ENCODE measurements around the gene TRPM7.
"Not testable (repeated sequence)": the region's sequence is repeated elsewhere in the genome, so short reads cannot be mapped to it uniquely, and the experiment has no call there.

Gene TRPM7

GRCh38 chr15:50665938-50666337, 20.7 kb downstream of the TRPM7 start:
- Histone ChIP-seq H3K36me3 (ENCODE audit: control insufficient read depth in 1 of 2, insufficient read depth in 2 of 2, low read length in 2 of 2) (peaks cover 4 to 17% of the 10 kb centered on the region in 2 donors), H3K27ac (ENCODE audit: low read length) (no peak overlapping the region), H3K4me1 (ENCODE audit: control insufficient read depth in 1 of 2, insufficient read depth in 2 of 2, low read length in 2 of 2) (no peaks in the 10 kb centered on the region), H3K27me3 (ENCODE audit: low read depth, low read length) (no peaks in the 10 kb centered on the region), H3K4me3 (ENCODE audit: low read depth in 1 of 2, low read length in 2 of 2) (no peak overlapping the region), H3K9me3 (ENCODE audit: control insufficient read depth in 1 of 2, low read length in 2 of 2) (no peaks in the 10 kb centered on the region)

- no peaks in the 10 kb centered on the region for H3K9me3 ChIP-seq (ENCODE audit: control insufficient read depth in 1 of 2, low read length in 2 of 2)
- H3K4me3 ChIP-seq (ENCODE audit: low read depth in 1 of 2, low read length in 2 of 2) = no peak overlapping the region
- H3K4me1 ChIP-seq (ENCODE audit: control insufficient read depth in 1 of 2, insufficient read depth in 2 of 2, low read length in 2 of 2) = no peaks in the 10 kb centered on the region
- H3K27ac ChIP-seq (ENCODE audit: low read length) = no peak overlapping the region
- no peaks in the 10 kb centered on the region for H3K27me3 ChIP-seq (ENCODE audit: low read depth, low read length)
- H3K36me3 ChIP-seq (ENCODE audit: control insufficient read depth in 1 of 2, insufficient read depth in 2 of 2, low read length in 2 of 2) = peaks cover 12 to 30% of the 10 kb centered on the region in 2 donors
Measured at GRCh38 chr15:50655555-50655954, 31.0 kb downstream of the TRPM7 start.

DNA sequence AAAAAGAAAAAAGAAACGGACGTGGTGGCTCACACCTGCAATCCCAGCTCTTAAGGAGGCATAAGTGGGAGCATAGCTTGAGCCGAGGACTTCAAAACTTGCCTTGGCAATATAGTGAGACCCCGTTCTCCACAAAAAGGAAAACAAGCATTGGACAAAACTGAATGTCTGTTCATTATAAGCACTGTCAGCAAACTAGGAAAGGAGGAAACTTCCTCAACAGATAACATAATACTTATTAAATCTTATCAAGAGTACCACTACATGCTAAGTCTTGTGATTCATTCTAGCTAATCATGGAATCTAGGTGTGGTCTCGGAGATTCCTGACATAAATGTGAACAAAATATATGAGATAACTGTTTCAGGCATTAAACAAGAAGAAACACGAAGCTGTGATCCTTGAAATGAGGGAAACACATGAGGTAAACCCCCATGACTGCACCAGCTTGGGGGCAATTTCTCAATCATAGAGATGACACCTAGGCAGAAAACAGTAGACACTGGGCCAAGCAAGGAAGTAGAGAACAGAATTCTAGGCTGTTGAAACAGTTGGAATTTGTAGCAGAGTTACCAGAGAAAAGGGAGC, 33.3 kb downstream of the TRPM7 start:
- Histone ChIP-seq H3K36me3 (ENCODE audit: control insufficient read depth in 1 of 2, insufficient read depth in 2 of 2, low read length in 2 of 2) (peaks cover 23 to 41% of the 10 kb centered on the region in 2 donors), H3K4me1 (ENCODE audit: control insufficient read depth in 1 of 2, insufficient read depth in 2 of 2, low read length in 2 of 2) (no peaks in the 10 kb centered on the region), H3K9me3 (ENCODE audit: control insufficient read depth in 1 of 2, low read length in 2 of 2) (no peaks in the 10 kb centered on the region), H3K27ac (ENCODE audit: low read length) (no peak overlapping the region), H3K27me3 (ENCODE audit: low read depth, low read length) (no peaks in the 10 kb centered on the region), H3K4me3 (ENCODE audit: low read depth in 1 of 2, low read length in 2 of 2) (no peak overlapping the region)

- H3K4me1 ChIP-seq (ENCODE audit: control insufficient read depth in 1 of 2, insufficient read depth in 2 of 2, low read length in 2 of 2) = no peaks in the 10 kb centered on the region
- peaks cover 24 to 44% of the 10 kb centered on the region in 2 donors for H3K36me3 ChIP-seq (ENCODE audit: control insufficient read depth in 1 of 2, insufficient read depth in 2 of 2, low read length in 2 of 2)
- no peak overlapping the region for H3K27ac ChIP-seq (ENCODE audit: low read length)
- no peaks in the 10 kb centered on the region for H3K9me3 ChIP-seq (ENCODE audit: control insufficient read depth in 1 of 2, low read length in 2 of 2)
- H3K27me3 ChIP-seq (ENCODE audit: low read depth, low read length) = no peaks in the 10 kb centered on the region
- H3K4me3 ChIP-seq (ENCODE audit: low read depth in 1 of 2, low read length in 2 of 2) = no peak overlapping the region
Measured at GRCh38 chr15:50652671-50653070, 33.9 kb downstream of the TRPM7 start.

DNA sequence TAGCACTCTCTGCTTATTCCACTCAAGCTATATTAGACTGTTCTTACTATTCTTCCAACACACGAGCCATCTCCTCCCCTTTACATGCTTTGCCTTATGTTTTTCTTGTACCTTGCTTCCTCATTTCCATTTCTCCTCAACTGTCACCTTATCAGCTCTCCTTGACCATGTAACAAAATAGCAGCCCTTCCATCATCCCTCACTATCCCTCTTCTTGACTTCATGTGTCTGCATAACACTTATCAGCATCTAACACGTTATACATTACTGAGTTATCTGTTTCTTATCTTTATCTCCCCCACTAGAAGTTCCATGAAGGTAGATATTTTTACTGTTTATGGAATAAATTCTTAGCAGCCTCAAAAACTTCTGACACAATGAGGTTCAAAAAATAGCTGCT, 45.3 kb downstream of the TRPM7 start:
- Histone ChIP-seq H3K27me3 (ENCODE audit: low read depth, low read length) (no peaks in the 10 kb centered on the region), H3K9me3 (ENCODE audit: control insufficient read depth in 1 of 2, low read length in 2 of 2) (no peaks in the 10 kb centered on the region)

GRCh38 chr15:50636146-50636545, 50.5 kb downstream of the TRPM7 start:
- no peaks in the 10 kb centered on the region for H3K9me3 ChIP-seq (ENCODE audit: control insufficient read depth in 1 of 2, low read length in 2 of 2)
- no peaks in the 10 kb centered on the region for H3K27me3 ChIP-seq (ENCODE audit: low read depth, low read length)

More for the DNA sequence above, 45.3 kb downstream of the TRPM7 start:
- no peaks in the 10 kb centered on the region for H3K4me1 ChIP-seq (ENCODE audit: control insufficient read depth in 1 of 2, insufficient read depth in 2 of 2, low read length in 2 of 2)
- no peak overlapping the region for H3K4me3 ChIP-seq (ENCODE audit: low read depth in 1 of 2, low read length in 2 of 2)
- no peak overlapping the region for H3K27ac ChIP-seq (ENCODE audit: low read length)
- H3K36me3 ChIP-seq (ENCODE audit: control insufficient read depth in 1 of 2, insufficient read depth in 2 of 2, low read length in 2 of 2) = peaks cover 14 to 30% of the 10 kb centered on the region in 2 donors

GRCh38 chr15:50633653-50634052, 52.9 kb downstream of the TRPM7 start:
- H3K36me3 ChIP-seq (ENCODE audit: control insufficient read depth in 1 of 2, insufficient read depth in 2 of 2, low read length in 2 of 2) = peaks cover 18 to 60% of the 10 kb centered on the region in 2 donors
- H3K4me3 ChIP-seq (ENCODE audit: low read depth in 1 of 2, low read length in 2 of 2) = no peak overlapping the region
- no peaks in the 10 kb centered on the region for H3K4me1 ChIP-seq (ENCODE audit: control insufficient read depth in 1 of 2, insufficient read depth in 2 of 2, low read length in 2 of 2)

More at GRCh38 chr15:50636146-50636545, 50.5 kb downstream of the TRPM7 start:
- H3K4me1 ChIP-seq (ENCODE audit: control insufficient read depth in 1 of 2, insufficient read depth in 2 of 2, low read length in 2 of 2) = no peaks in the 10 kb centered on the region
- no peak overlapping the region for H3K27ac ChIP-seq (ENCODE audit: low read length)
- H3K36me3 ChIP-seq (ENCODE audit: control insufficient read depth in 1 of 2, insufficient read depth in 2 of 2, low read length in 2 of 2) = peaks cover 7 to 53% of the 10 kb centered on the region in 2 donors
- H3K4me3 ChIP-seq (ENCODE audit: low read depth in 1 of 2, low read length in 2 of 2) = no peak overlapping the region

DNA sequence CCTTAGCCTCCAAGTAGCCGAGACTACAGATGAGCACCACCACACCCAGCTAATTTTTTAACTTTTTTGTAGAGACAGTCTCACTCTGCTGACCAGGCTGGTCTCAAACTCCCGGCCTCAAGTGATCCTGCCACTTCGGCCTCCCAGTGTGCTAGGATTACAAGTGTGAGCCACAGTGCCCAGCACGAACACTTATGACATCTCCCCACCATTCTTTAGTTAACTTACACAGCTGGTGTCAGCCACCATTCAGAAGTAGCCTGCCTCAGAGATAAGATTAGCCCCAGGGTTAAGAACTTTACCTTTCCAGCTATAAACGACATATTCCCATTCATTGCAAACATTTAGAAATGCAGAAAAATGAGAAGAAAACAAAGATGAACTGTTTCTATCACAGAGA, 58.2 kb downstream of the TRPM7 start:
- H3K27ac ChIP-seq (ENCODE audit: low read length) = no peak overlapping the region
- H3K36me3 ChIP-seq (ENCODE audit: control insufficient read depth in 1 of 2, insufficient read depth in 2 of 2, low read length in 2 of 2) = peaks cover 22 to 34% of the 10 kb centered on the region in 2 donors
- H3K9me3 ChIP-seq (ENCODE audit: control insufficient read depth in 1 of 2, low read length in 2 of 2) = no peaks in the 10 kb centered on the region
- no peak overlapping the region for H3K4me3 ChIP-seq (ENCODE audit: low read depth in 1 of 2, low read length in 2 of 2)
- H3K4me1 ChIP-seq (ENCODE audit: control insufficient read depth in 1 of 2, insufficient read depth in 2 of 2, low read length in 2 of 2) = no peaks in the 10 kb centered on the region
- no peaks in the 10 kb centered on the region for H3K27me3 ChIP-seq (ENCODE audit: low read depth, low read length)

More at GRCh38 chr15:50633653-50634052, 52.9 kb downstream of the TRPM7 start:
- Histone ChIP-seq H3K9me3 (ENCODE audit: control insufficient read depth in 1 of 2, low read length in 2 of 2) (no peaks in the 10 kb centered on the region), H3K27ac (ENCODE audit: low read length) (no peak overlapping the region), H3K27me3 (ENCODE audit: low read depth, low read length) (no peaks in the 10 kb centered on the region)

DNA sequence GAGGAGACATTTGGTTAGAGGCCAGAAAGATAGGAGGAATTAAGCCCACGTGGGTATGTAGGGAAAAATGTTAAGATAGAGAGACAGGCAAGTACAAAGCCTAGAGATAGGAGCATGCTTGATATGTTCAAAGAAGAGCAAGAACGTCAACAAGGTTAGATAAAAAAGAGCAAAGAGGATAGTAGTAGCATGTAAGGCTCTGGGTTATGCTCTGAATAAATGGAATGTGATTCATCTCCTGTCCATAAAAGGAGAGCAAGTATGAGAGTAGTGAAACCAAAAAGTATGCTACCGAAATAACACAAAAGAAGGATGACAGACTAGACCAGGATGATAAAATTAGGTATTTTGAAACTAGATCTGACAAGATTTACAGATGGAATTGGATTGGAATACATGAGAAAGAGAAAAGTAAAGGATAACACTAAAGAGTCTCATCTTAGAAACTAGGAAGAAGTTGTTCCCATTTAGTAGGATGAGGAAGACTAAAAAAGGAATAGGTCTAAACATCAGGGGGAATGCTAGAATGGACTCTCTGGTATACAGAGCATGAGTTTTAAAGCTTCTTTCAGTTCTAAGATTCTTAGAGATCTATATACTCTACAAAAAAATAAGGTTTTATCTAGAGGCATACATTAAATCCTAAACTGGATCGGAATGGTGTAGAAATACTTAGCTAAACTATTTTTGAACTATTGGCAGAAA, 59.1 kb downstream of the TRPM7 start:
- H3K9me3 ChIP-seq (ENCODE audit: control insufficient read depth in 1 of 2, low read length in 2 of 2) = no peaks in the 10 kb centered on the region
- H3K27me3 ChIP-seq (ENCODE audit: low read depth, low read length) = no peaks in the 10 kb centered on the region
- H3K27ac ChIP-seq (ENCODE audit: low read length) = no peak overlapping the region
- peaks cover 18 to 28% of the 10 kb centered on the region in 2 donors for H3K36me3 ChIP-seq (ENCODE audit: control insufficient read depth in 1 of 2, insufficient read depth in 2 of 2, low read length in 2 of 2)
- H3K4me3 ChIP-seq (ENCODE audit: low read depth in 1 of 2, low read length in 2 of 2) = no peak overlapping the region
- no peaks in the 10 kb centered on the region for H3K4me1 ChIP-seq (ENCODE audit: control insufficient read depth in 1 of 2, insufficient read depth in 2 of 2, low read length in 2 of 2)

DNA sequence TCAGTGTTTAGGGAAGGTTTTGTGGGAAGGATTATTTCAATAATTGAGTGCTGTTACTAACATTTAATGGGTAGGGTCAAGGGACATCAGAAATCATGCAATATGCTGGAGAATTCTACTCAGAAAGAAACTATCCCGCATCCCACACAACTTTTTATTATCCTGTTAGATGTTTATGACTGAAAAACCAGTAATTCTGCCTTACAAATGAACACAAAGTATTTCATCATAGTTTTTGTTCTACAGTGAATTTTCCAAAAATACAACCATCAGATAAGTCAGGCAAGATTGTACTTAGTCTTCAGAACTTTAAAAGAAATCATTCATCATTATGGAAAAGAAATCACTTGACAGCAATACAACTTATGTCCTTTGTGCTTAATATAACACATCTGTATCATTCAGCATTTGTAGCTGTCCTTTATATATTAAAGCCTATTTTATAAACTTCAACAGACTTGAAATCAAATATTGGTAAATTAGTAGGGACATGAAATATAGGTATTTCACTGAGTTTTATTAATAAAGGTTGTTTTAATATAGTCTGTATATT, 61.9 kb downstream of the TRPM7 start:
- H3K27me3 ChIP-seq (ENCODE audit: low read depth, low read length) = no peaks in the 10 kb centered on the region
- H3K4me1 ChIP-seq (ENCODE audit: control insufficient read depth in 1 of 2, insufficient read depth in 2 of 2, low read length in 2 of 2) = no peaks in the 10 kb centered on the region
- H3K36me3 ChIP-seq (ENCODE audit: control insufficient read depth in 1 of 2, insufficient read depth in 2 of 2, low read length in 2 of 2) = peaks cover 11 to 13% of the 10 kb centered on the region in 2 donors
- H3K27ac ChIP-seq (ENCODE audit: low read length) = no peak overlapping the region
- no peak overlapping the region for H3K4me3 ChIP-seq (ENCODE audit: low read depth in 1 of 2, low read length in 2 of 2)
- H3K9me3 ChIP-seq (ENCODE audit: control insufficient read depth in 1 of 2, low read length in 2 of 2) = no peaks in the 10 kb centered on the region

DNA sequence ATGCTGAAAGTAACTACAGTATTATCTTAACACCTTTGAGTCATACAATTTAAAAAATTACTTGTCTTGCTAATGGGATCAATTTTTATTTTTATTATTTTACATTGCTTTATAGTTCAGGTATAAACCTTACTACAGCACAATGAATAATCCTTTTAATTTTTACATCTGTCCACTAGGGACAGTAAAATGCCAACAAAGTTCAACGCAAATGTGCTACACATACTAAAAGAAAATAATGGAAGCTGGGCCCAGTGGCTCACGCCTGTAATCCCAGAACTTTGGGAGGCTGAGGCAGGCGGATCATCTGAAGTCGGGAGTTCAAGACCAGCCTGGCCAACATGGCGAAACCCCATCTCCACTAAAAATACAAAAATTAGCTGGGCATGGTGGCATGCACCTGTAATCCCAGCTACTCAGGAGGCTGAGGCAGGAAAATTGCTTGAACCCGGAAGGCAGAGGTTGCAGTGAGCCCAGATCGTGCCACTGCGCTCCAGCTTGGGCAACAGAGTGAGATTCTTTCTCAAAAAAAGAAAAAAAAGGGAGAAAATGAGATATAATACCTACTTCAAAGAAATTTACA, 64.1 kb downstream of the TRPM7 start:
- not testable (repeated sequence) for H3K4me3 ChIP-seq (ENCODE audit: low read depth in 1 of 2, low read length in 2 of 2); H3K27ac ChIP-seq (ENCODE audit: low read length); H3K27me3 ChIP-seq (ENCODE audit: low read depth, low read length); H3K4me1 ChIP-seq (ENCODE audit: control insufficient read depth in 1 of 2, insufficient read depth in 2 of 2, low read length in 2 of 2); H3K9me3 ChIP-seq (ENCODE audit: control insufficient read depth in 1 of 2, low read length in 2 of 2)
- H3K36me3 ChIP-seq (ENCODE audit: control insufficient read depth in 1 of 2, insufficient read depth in 2 of 2, low read length in 2 of 2) = peaks cover 4 to 13% of the 10 kb centered on the region in 2 donors
